ENCODE results near the gene SKI. TPM values are rescaled to one million over a fixed set of nuclear protein-coding genes. Genes with fewer than 3 reads are reported as not detected.

Gene SKI
- total RNA-seq, 1 experiment from 2014 or later: 53.7 TPM

- H3K36me3 Mint-ChIP-seq (ENCODE audit: insufficient read depth, unreplicated experiment): peaks cover 9% of the 10 kb centered on the region
- H3K4me3 Mint-ChIP-seq (ENCODE audit: unreplicated experiment): no peak overlapping the region
- TF ChIP-seq CTCF (IDR thresholded peaks at IDR 0.05; ENCODE audit: unreplicated experiment): no peak
- ChIA-PET CTCF (interaction anchor here (0.6 to 1.0 kb wide), 2 partner anchors 78 to 138 kb away, joined by 3 read pairs; no protein-coding TSS in a partner anchor), POLR2A (interaction anchor here (0.6 kb wide), 1 partner anchor 66 kb away, joined by 3 read pairs; no protein-coding TSS in a partner anchor)
- no peaks in the 10 kb centered on the region for H3K9me3 Mint-ChIP-seq (ENCODE audit: unreplicated experiment)
- H3K4me1 Mint-ChIP-seq (ENCODE audit: insufficient read depth, unreplicated experiment): peaks cover 19% of the 10 kb centered on the region
- BruUV-seq (replicated peaks): no TSS peak
- no peaks in the 10 kb centered on the region for H3K27me3 Mint-ChIP-seq (ENCODE audit: insufficient read depth, unreplicated experiment)
- DNase-seq (ENCODE audit: unreplicated experiment): no peak
- peak overlapping the region; percentile 16 for H3K27ac Mint-ChIP-seq (ENCODE audit: low read depth, unreplicated experiment)
- intact Hi-C loops (cut with micrococcal nuclease): loop anchor here (5.0 kb wide), 1 partner anchor 45 kb away; no protein-coding TSS in a partner anchor
These were observed 48.9 kb downstream of the SKI start for GRCh38 chr1:2276803-2277580.

- no peak for TF ChIP-seq CTCF (IDR thresholded peaks at IDR 0.05; ENCODE audit: unreplicated experiment)
- intact Hi-C loops (cut with micrococcal nuclease): loop anchor here (5.0 kb wide), 1 partner anchor 46 kb away; no protein-coding TSS in a partner anchor
- Mint-ChIP-seq H3K4me1 (ENCODE audit: insufficient read depth, unreplicated experiment) (peaks cover 19% of the 10 kb centered on the region), H3K36me3 (ENCODE audit: insufficient read depth, unreplicated experiment) (peaks cover 9% of the 10 kb centered on the region), H3K9me3 (ENCODE audit: unreplicated experiment) (no peaks in the 10 kb centered on the region), H3K27ac (ENCODE audit: low read depth, unreplicated experiment) (peak overlapping the region; percentile 16), H3K4me3 (ENCODE audit: unreplicated experiment) (no peak overlapping the region), H3K27me3 (ENCODE audit: insufficient read depth, unreplicated experiment) (no peaks in the 10 kb centered on the region)
- CTCF ChIA-PET: no interaction called here
- POLR2A ChIA-PET: no interaction called here
- DNase-seq (ENCODE audit: unreplicated experiment): no peak
- BruUV-seq (replicated peaks): no TSS peak
These were observed 49.8 kb downstream of the SKI start for GRCh38 chr1:2277741-2278488.

GRCh38 chr1:2278591-2279209 lies 50.6 kb downstream of the SKI start:
- Mint-ChIP-seq H3K4me1 (ENCODE audit: insufficient read depth, unreplicated experiment) (peaks cover 19% of the 10 kb centered on the region), H3K27ac (ENCODE audit: low read depth, unreplicated experiment) (no peak overlapping the region), H3K9me3 (ENCODE audit: unreplicated experiment) (no peaks in the 10 kb centered on the region), H3K4me3 (ENCODE audit: unreplicated experiment) (no peak overlapping the region), H3K36me3 (ENCODE audit: insufficient read depth, unreplicated experiment) (peaks cover 9% of the 10 kb centered on the region), H3K27me3 (ENCODE audit: insufficient read depth, unreplicated experiment) (no peaks in the 10 kb centered on the region)
- no peak for DNase-seq (ENCODE audit: unreplicated experiment)
- TF ChIP-seq CTCF (IDR thresholded peaks at IDR 0.05; ENCODE audit: unreplicated experiment): no peak
- intact Hi-C loops (cut with micrococcal nuclease): loop anchor here (5.0 kb wide), 1 partner anchor 46 kb away; no protein-coding TSS in a partner anchor
- BruUV-seq (replicated peaks): no TSS peak
- POLR2A ChIA-PET: no interaction called here
- CTCF ChIA-PET: no interaction called here

- H3K9me3 Mint-ChIP-seq (ENCODE audit: unreplicated experiment): no peaks in the 10 kb centered on the region
- POLR2A ChIA-PET: no interaction called here
- CTCF ChIA-PET: no interaction called here
- peak overlapping the region; percentile 19 for H3K27ac Mint-ChIP-seq (ENCODE audit: low read depth, unreplicated experiment)
- TF ChIP-seq CTCF (IDR thresholded peaks at IDR 0.05; ENCODE audit: unreplicated experiment): no peak
- peaks cover 10% of the 10 kb centered on the region for H3K36me3 Mint-ChIP-seq (ENCODE audit: insufficient read depth, unreplicated experiment)
- no peaks in the 10 kb centered on the region for H3K27me3 Mint-ChIP-seq (ENCODE audit: insufficient read depth, unreplicated experiment)
- intact Hi-C loops (cut with micrococcal nuclease): loop anchor here (5.0 kb wide), 1 partner anchor 47 kb away; no protein-coding TSS in a partner anchor
- H3K4me3 Mint-ChIP-seq (ENCODE audit: unreplicated experiment): no peak overlapping the region
- no TSS peak for BruUV-seq (replicated peaks)
- H3K4me1 Mint-ChIP-seq (ENCODE audit: insufficient read depth, unreplicated experiment): peaks cover 19% of the 10 kb centered on the region
- DNase-seq (ENCODE audit: unreplicated experiment): no peak
These were observed 51.1 kb downstream of the SKI start for GRCh38 chr1:2279210-2279639.

All from MCF 10A (cell line).